Thoracic aorta (tissue), 2 donors: ENCODE results near the gene GRB10. TPM values are rescaled to one million over a fixed set of nuclear protein-coding genes. Genes with fewer than 3 reads are reported as not detected.

Experiments used
- ATAC-seq: fragments of 150-250 bp; one replicate; pipeline ENCODE4 v1.8.0; 2017; ENCODE audit warnings: low read depth; ENCODE audit not compliant: insufficient number of reproducible peaks, low FRiP score
- DNase-seq: peaks from one replicate; pipeline ENCODE4 v3.0.0-alpha.2; 2020; ENCODE audit warnings: low spot score
- H3K27ac ChIP-seq, 2 donors: fragments of 200-600 bp; sonication (generic); 1 replicate in 1 of 2; 2 replicates in 1 of 2; pipeline ENCODE4 v1.5.1; 2016; ENCODE audit warnings: mild to moderate bottlenecking in 2 of 2, moderate library complexity in 2 of 2
- H3K27me3 ChIP-seq: fragments of 200-600 bp; sonication (generic); replicated peaks from 2 replicates; pipeline ENCODE4 v1.6.0; 2016; ENCODE audit warnings: mild to moderate bottlenecking; ENCODE audit not compliant: insufficient read depth
- H3K36me3 ChIP-seq: fragments of 200-600 bp; sonication (generic); one replicate; pipeline ENCODE4 v1.5.1; 2016
- H3K4me1 ChIP-seq, 2 donors: fragments of 200-600 bp; sonication (generic); 1 replicate in 1 of 2; 2 replicates in 1 of 2; pipeline versions ENCODE4 v1.5.1 to v1.6.0; 2016; ENCODE audit warnings: low read depth in 2 of 2, mild to moderate bottlenecking in 1 of 2; ENCODE audit not compliant: control insufficient read depth in 1 of 2
- H3K4me3 ChIP-seq: fragments of 200-600 bp; sonication (generic); 2 replicates; pipeline ENCODE4 v1.5.1; 2016; ENCODE audit warnings: mild to moderate bottlenecking
- H3K9me3 ChIP-seq: fragments of 200-600 bp; sonication (generic); 2 replicates; pipeline ENCODE4 v1.5.1; 2016
- CTCF ChIP-seq: fragments of 200-600 bp; sonication (generic); IDR thresholded peaks from one replicate; pipeline ENCODE4 v1.5.1; 2019; ENCODE audit warnings: antibody characterized with exemption
- total RNA-seq, 2 donors: library from RNA; depleted of rRNA; stranded (reverse); fragments of >200 nt; gene quantifications; one replicate each; pipeline versions ENCODE4 v1.1.0 to v1.2.3, GENCODE V29; 2016

The GRB10 gene
- total RNA-seq, 2 donors from 2014 or later = 59.2 to 104 TPM

DNA sequence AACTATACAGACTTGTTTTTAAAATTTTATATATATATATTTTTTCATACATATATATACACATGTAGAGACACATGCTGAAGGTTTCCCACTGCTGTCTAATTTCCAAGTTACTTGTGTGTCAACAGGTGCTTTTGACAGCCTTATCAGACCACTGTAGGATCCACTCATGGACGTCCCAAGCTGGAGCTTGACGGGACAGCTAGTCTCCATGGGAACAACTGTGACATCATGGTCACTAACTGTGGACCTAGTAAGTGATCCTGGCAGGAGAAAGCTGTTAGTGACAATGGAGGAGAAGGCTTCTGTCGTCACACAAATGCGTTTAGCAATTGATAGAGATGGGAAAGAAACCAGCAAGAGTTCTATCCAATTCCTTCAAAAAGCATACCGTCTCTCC lies 157.3 kb downstream of the GRB10 start:
- Histone ChIP-seq H3K9me3 (no peaks in the 10 kb centered on the region), H3K36me3 (no peaks in the 10 kb centered on the region), H3K4me1 (peaks cover 19 to 38% of the 10 kb centered on the region in 2 donors), H3K27ac (no peak overlapping the region), H3K27me3 (no peaks in the 10 kb centered on the region), H3K4me3 (no peak overlapping the region)
- DNase-seq (no peak), ATAC-seq (no peak)
- no peak for TF ChIP-seq CTCF

GRCh38 chr7:50622821-50623220 lies 159.9 kb downstream of the GRB10 start:
- ATAC-seq = no peak
- H3K27ac ChIP-seq = no peak overlapping the region

DNA sequence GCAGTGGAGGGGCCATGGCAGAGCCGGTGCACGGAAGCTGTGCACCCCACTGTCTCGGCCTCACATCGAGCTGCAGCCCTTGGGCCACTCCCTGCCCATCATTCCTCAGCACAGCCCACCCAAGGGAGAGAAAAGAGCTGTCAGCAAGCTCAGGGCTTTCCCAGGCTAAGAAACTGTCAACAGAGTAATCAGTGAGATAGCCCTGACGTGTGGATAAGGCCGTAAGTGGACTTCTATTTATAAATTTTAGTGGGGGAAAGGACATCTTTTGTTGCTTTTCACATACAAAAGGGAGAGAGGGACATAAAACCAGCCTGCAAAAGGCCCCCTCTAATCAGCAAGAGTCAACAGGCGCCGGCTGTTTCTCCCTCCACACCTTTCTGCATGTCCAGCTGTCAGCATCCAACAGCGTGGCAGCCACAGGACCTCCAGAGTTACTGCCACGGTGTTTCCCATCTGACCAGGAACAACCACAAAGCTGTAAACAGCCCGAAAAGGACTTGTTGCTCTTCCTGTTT lies 160.7 kb downstream of the GRB10 start:
- Histone ChIP-seq H3K4me3 (no peak overlapping the region), H3K9me3 (no peaks in the 10 kb centered on the region), H3K27ac (peak overlapping the region; percentile 7 to 18), H3K36me3 (no peaks in the 10 kb centered on the region), H3K27me3 (no peaks in the 10 kb centered on the region), H3K4me1 (peaks cover 21 to 27% of the 10 kb centered on the region in 2 donors)
- no peak for DNase-seq
- ATAC-seq = peak; percentile 48
- no peak for TF ChIP-seq CTCF

More at GRCh38 chr7:50622821-50623220, 159.9 kb downstream of the GRB10 start:
- no peaks in the 10 kb centered on the region for H3K36me3 ChIP-seq
- TF ChIP-seq CTCF = no peak
- H3K4me3 ChIP-seq = no peak overlapping the region
- no peaks in the 10 kb centered on the region for H3K27me3 ChIP-seq
- no peaks in the 10 kb centered on the region for H3K9me3 ChIP-seq
- peaks cover 21 to 27% of the 10 kb centered on the region in 2 donors for H3K4me1 ChIP-seq
- DNase-seq = no peak

GRCh38 chr7:50621206-50621605 lies 161.5 kb downstream of the GRB10 start:
- Histone ChIP-seq H3K27me3 (no peaks in the 10 kb centered on the region), H3K9me3 (no peaks in the 10 kb centered on the region), H3K36me3 (no peaks in the 10 kb centered on the region), H3K27ac (peak overlapping the region in 1 of 2 donors; percentile 45), H3K4me1 (peaks cover 21 to 27% of the 10 kb centered on the region in 2 donors), H3K4me3 (no peak overlapping the region)
- DNase-seq (no peak), ATAC-seq (no peak)
- TF ChIP-seq CTCF = no peak

DNA sequence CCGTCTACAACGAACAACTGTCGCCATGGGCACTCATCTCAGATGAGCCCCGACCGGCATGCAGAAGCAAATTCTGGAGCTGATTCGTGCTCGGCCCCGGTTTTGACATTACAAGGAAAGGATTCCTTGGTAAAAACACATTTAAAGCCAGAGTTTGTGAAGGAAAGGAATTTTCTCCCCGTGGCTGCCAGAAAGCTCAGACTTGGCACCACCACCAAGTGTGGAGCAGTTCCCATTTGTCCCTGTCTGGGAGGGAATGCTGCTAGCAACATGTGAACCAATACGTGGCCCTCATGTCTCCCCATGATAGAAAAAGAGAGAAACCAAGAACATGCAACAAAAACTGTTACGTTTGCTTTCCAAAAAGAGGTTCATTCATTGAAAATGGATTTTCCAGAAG lies 162.3 kb downstream of the GRB10 start:
- ATAC-seq = no peak
- Histone ChIP-seq H3K27me3 (no peaks in the 10 kb centered on the region), H3K27ac (peak overlapping the region in 1 of 2 donors; percentile 45), H3K9me3 (no peaks in the 10 kb centered on the region), H3K36me3 (no peaks in the 10 kb centered on the region), H3K4me1 (peaks cover 21 to 27% of the 10 kb centered on the region in 2 donors), H3K4me3 (no peak overlapping the region)
- no peak for DNase-seq
- no peak for TF ChIP-seq CTCF
